ENCODE data around the gene MESP2. TPM values are rescaled to one million over a fixed set of nuclear protein-coding genes. Genes with fewer than 3 reads are reported as not detected.
A peak's percentile ranks its signal among the peaks of the same experiment; 100 is the strongest.

The MESP2 gene
- total and polyA plus RNA-seq, 4 donors: 0.03 TPM; not detected in 3

DNA sequence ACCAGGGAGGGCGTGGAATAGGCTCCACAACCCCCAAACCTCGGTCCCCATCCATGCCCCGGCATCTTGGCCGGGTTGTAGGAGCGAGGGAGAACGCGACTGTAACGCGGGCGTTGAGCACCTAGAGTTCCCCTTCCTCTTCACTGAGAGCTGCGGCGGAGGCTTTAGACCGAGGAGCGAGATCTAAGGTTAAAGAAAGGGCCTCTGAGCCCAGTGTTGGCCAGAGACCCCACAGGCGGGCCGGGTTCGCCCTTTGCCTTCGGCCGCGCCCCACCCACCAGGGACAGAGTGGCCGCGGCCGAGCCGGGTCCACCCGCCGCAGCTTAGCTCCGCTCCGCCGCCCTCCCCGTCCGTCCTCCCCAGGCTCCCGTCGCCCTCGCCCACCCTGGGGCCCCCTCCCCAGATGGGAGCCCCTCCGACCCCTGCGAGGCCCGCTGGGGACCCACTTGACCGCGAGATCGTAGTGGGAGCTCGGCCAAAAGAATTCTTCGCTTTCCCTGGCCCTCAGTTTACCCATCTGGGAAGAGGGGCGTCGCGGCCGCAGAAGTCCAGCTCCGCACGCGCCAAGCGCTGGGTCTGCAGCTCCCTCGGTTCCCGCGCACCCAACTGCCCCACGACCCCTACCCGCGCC lies 38.1 kb downstream of the MESP2 start:
- WGBS: 11% methylated on average over 56 of the region's 56 CpGs
- Histone ChIP-seq H3K9ac (ENCODE audit: low read depth in 1 of 2, low read length in 2 of 2) (peak overlapping the region in 1 of 2 donors; percentile 65), H3K27me3 (ENCODE audit: control insufficient read depth in 4 of 4, insufficient read depth in 4 of 4, low read length in 3 of 4) (no peaks in the 10 kb centered on the region), H3K4me1 (ENCODE audit: control insufficient read depth in 4 of 4, insufficient read depth in 4 of 4, low read length in 3 of 4) (peaks cover 7 to 44% (median 32%) of the 10 kb centered on the region in 4 donors), H3K4me3 (ENCODE audit: low read depth in 1 of 3, low read length in 3 of 3) (peak overlapping the region in 2 of 3 donors; percentile 67 to 82), H3K27ac (ENCODE audit: low read depth in 1 of 2, low read length in 2 of 2) (peak overlapping the region in 1 of 2 donors; percentile 47), H3K36me3 (ENCODE audit: control insufficient read depth in 4 of 4, insufficient read depth in 3 of 4, low read depth in 1 of 4, low read length in 3 of 4) (no peaks in the 10 kb centered on the region), H3K9me3 (ENCODE audit: control insufficient read depth in 4 of 4, low read length in 3 of 4) (no peaks in the 10 kb centered on the region)
- TF ChIP-seq, protein P1, sequence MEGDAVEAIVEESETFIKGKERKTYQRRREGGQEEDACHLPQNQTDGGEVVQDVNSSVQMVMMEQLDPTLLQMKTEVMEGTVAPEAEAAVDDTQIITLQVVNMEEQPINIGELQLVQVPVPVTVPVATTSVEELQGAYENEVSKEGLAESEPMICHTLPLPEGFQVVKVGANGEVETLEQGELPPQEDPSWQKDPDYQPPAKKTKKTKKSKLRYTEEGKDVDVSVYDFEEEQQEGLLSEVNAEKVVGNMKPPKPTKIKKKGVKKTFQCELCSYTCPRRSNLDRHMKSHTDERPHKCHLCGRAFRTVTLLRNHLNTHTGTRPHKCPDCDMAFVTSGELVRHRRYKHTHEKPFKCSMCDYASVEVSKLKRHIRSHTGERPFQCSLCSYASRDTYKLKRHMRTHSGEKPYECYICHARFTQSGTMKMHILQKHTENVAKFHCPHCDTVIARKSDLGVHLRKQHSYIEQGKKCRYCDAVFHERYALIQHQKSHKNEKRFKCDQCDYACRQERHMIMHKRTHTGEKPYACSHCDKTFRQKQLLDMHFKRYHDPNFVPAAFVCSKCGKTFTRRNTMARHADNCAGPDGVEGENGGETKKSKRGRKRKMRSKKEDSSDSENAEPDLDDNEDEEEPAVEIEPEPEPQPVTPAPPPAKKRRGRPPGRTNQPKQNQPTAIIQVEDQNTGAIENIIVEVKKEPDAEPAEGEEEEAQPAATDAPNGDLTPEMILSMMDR (IDR thresholded peaks at IDR 0.05; ENCODE audit: low read depth, low read length, missing input control): no peak
- TF ChIP-seq ZBTB33 (IDR thresholded peaks at IDR 0.05) (no peak), REST (IDR thresholded peaks at IDR 0.05) (no peak), EGR1 (IDR thresholded peaks at IDR 0.05; ENCODE audit: low read depth in 2 of 2) (no peak), JUND (IDR thresholded peaks at IDR 0.05) (no peak), FOXA1 (IDR thresholded peaks at IDR 0.05) (no peak), YY1 (IDR thresholded peaks at IDR 0.05) (no peak), HNF4A (conservative IDR thresholded peaks at IDR 0.05) (no peak), HNF4G (IDR thresholded peaks at IDR 0.05) (no peak), FOXA2 (IDR thresholded peaks at IDR 0.05) (no peak), SP1 (IDR thresholded peaks at IDR 0.05) (no peak), NR2F2 (IDR thresholded peaks at IDR 0.05) (no peak), GABPA (IDR thresholded peaks at IDR 0.05 in 1 of 2, conservative IDR thresholded peaks at IDR 0.05 in 1 of 2) (no peak), RAD21 (IDR thresholded peaks at IDR 0.05) (no peak), TAF1 (conservative IDR thresholded peaks at IDR 0.05) (no peak)
- TF ChIP-seq, protein P2, sequence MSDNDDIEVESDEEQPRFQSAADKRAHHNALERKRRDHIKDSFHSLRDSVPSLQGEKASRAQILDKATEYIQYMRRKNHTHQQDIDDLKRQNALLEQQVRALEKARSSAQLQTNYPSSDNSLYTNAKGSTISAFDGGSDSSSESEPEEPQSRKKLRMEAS (IDR thresholded peaks at IDR 0.05): no peak
- TF ChIP-seq, protein P3, sequence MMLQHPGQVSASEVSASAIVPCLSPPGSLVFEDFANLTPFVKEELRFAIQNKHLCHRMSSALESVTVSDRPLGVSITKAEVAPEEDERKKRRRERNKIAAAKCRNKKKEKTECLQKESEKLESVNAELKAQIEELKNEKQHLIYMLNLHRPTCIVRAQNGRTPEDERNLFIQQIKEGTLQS (IDR thresholded peaks at IDR 0.05): no peak
- DNase-seq (ENCODE audit: low spot score): no peak

Measured in liver (tissue), 9 donors.